ENCODE measurements around the gene GALNS.
"Not testable (repeated sequence)": the region's sequence is repeated elsewhere in the genome, so short reads cannot be mapped to it uniquely, and the experiment has no call there.

Gene GALNS

DNA sequence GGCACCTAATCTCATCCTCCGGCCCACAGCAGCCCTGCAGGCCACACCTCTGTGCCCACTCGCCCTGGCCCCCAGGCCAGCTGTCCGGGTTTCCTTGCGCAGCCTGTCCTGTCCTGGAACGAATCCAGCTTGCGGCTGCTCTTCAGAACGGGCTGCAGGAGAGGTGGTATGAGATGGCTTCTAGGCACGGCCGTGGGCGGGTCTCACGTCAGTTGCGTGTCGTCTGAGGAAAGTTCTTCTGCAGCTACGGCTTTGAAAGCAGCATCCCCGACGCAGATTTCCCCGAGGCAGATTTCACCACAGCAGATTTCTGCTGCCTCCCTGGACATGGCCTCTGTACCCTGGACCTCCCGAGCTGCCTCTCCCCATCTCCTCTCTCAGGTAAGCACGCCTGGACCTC, 18.2 kb downstream of the GALNS start:
- no peak for DNase-seq (ENCODE audit: low read depth in 3 of 3)

- DNase-seq (ENCODE audit: low read depth in 3 of 3), result no peak
Observed at GRCh38 chr16:88837806-88838205, 18.9 kb downstream of the GALNS start.

DNA sequence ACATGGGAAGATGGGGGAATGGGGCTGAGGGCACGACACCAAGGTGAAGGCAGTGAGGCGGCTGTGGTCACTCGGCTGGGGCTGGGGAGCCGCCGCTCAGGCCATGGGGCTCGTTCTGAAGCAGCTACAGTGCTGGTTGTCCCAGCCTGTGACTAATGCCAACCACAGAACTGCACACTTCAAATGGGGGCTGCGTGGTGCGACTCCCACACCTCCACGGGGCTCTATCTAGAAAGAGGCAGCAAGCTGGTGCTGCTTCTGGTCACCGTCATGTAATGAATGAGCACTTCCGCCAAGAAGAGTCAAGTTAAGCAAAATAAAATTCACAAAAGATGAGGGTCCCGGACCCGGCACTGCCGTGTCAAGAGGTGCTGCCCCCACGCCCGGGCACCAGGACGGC, 20.0 kb downstream of the GALNS start:
- no peak for DNase-seq (ENCODE audit: low read depth in 3 of 3)

DNA sequence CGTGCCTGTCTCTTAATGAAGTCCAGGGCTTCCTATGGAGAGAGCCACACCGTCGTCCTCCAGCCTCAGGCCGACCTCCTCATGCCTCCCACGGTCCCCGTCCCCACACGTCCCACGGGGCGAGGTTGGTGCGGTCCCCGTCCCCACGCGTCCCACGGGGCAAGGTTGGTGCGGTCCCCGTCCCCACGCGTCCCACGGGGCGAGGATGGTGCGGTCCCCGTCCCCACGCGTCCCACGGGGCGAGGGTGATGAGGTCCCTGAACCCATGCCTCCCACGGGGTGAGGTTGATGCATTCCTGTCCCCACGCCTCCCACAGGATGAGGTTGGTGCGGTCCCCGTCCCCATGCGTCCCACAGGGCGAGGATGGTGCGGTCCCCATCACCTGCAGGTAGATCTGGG, 20.9 kb downstream of the GALNS start:
- no peak for DNase-seq (ENCODE audit: low read depth in 3 of 3)

- DNase-seq (ENCODE audit: low read depth in 3 of 3), result no peak
Observed at GRCh38 chr16:88835383-88835782, 21.4 kb downstream of the GALNS start.

- no peak for DNase-seq (ENCODE audit: low read depth in 3 of 3)
Observed at GRCh38 chr16:88834670-88835069, 22.1 kb downstream of the GALNS start.

DNA sequence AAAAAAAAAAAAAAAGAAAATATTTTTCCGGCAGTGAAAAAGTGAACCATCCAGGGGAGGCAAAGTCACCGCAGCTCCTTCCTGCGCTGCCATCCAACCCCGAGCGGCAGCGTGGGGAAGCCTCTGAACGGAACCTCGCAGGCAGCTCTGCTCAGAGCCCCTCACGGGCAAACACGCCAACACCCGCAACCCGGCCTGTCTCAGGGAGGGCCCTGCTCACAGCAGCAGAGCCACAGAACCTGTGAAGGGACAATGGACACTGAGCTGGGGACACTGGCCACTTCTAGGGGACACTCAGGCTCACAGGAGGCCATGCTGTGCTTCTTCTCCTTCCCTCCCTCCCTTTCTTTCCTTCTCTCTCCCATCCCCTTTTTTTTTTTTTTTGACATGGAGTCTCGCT, 23.7 kb downstream of the GALNS start:
- DNase-seq (ENCODE audit: low read depth in 3 of 3), result no peak

DNA sequence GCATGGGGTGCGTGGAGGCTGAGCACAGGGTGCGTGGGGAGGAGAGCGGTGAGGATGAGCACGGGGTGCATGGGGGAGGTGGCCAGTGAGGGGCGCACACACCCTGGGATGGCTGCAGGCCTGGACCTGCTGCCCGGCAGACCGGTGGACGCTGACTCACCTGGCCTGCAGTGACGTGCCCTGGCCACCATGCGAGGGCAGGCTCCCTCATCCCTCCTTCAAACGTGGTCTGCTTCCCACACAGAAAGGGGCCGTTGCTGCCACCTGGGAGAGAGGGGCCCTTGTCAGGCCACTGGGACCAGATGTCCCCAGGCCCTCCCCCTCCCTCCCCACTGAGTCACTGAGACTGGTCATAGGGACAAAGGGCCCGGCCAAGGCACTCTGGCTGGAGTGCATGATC, 24.9 kb downstream of the GALNS start:
- DNase-seq (ENCODE audit: low read depth in 3 of 3), result no peak

- DNase-seq (ENCODE audit: low read depth in 3 of 3), result no peak
Observed at GRCh38 chr16:88830783-88831182, 26.0 kb downstream of the GALNS start.

- DNase-seq (ENCODE audit: low read depth in 3 of 3), result no peak
Observed at GRCh38 chr16:88830258-88830657, 26.5 kb downstream of the GALNS start.

DNA sequence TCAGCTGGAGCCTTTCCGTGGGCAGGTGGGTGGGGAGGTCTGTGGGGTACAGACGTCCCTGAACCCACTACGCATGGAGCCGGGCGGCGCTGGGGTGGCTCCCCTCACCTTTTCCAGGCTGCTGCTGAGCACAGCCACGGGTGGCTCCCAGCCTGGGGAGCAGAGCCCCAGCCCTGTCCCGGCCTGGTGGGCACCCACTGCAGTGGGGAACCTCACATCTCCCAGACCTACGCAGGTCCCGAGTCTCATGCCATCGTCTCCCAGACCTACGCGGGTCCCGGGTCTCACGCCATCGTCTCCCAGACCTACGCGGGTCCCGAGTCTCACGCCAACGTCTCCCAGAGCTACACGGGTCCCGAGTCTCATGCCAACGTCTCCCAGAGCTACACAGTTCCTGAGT, 28.0 kb downstream of the GALNS start:
- no peak for DNase-seq (ENCODE audit: low read depth in 3 of 3)

- no peak for DNase-seq (ENCODE audit: low read depth in 3 of 3)
Observed at GRCh38 chr16:88827727-88828126, 29.0 kb downstream of the GALNS start.

DNA sequence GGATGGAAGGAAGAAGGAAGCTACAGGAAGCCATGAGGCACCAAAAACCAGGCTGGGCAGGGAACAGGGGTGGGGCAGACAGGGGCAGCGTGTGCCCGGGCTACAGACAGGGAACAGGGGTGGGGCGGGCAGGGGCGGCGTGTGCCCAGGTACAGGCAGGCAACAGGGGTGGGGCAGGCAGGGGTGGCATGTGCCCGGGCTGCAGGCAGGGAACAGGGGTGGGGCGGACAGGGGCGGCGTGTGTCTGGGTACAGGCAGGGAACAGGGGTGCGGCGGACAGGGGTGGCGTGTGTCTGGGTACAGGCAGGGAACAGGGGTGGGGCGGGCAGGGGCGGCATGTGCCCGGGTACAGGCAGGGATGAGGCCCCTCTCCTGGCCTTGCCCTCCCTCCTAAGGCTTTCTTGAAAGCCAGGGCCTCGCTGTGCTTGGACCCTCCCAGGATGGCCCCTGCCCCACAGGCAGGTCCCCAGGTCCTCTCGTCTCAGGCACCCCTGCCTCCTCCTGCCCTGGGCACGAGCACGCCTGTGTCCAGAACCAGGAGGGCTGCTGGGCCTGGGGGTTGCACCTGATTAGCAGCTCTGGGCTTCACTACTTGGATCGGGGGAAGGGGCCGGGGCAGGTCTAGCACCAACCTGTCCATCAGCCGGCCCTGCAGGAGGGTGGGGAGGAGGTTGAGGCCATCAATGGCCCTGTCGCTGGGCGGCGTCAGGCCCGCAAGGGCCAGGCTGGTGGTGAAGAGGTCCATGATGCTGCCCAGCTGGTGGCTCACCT, 30.5 kb downstream of the GALNS start:
- DNase-seq (ENCODE audit: low read depth in 3 of 3), result no peak

DNA sequence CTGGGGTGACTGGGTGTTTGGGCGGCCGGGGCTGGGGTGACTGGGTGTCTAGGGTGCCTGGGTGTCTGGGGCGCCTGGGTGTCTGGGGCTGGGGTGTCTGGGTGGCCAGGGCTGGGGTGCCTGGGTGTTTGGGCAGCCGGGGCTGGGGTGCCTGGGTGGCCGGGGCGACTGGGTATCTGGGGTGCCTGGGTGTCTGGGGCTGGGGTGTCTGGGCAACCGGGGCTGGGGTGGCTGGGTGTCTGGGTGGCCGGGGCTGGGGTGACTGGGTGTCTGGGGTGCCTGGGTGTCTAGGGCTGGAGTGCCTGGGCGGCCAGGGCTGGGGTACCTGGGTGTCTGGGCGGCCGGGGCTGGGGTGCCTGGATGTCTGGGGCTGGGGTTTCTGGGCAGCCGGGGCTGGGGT, 31.6 kb downstream of the GALNS start:
- DNase-seq (ENCODE audit: low read depth in 3 of 3), result no peak

GRCh38 chr16:88824256-88825077, 32.3 kb downstream of the GALNS start:
- DNase-seq (ENCODE audit: low read depth in 3 of 3), result no peak

DNA sequence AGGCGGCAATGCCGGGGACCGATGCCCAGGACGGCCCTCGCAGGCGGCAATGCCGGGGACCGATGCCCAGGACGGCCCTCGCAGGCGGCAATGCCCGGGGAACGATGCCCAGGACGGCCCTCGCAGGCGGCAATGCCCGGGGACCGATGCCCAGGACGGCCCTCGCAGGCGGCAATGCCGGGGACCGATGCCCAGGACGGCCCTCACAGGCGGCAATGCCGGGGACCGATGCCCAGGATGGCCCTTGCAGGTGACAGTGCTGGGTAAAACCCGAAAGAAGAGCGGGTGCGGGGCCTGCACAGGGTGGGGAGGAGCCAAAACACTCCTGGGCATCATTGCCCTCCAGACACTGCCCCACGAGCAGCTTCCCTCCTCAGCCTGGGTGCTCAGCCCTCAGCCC, 33.1 kb downstream of the GALNS start:
- DNase-seq (ENCODE audit: low read depth in 3 of 3), result not testable (repeated sequence)

GRCh38 chr16:88822281-88823040, 34.3 kb downstream of the GALNS start:
- no peak for DNase-seq (ENCODE audit: low read depth in 3 of 3)

GRCh38 chr16:88821168-88821850, 35.4 kb downstream of the GALNS start:
- DNase-seq (ENCODE audit: low read depth in 3 of 3), result no peak

DNA sequence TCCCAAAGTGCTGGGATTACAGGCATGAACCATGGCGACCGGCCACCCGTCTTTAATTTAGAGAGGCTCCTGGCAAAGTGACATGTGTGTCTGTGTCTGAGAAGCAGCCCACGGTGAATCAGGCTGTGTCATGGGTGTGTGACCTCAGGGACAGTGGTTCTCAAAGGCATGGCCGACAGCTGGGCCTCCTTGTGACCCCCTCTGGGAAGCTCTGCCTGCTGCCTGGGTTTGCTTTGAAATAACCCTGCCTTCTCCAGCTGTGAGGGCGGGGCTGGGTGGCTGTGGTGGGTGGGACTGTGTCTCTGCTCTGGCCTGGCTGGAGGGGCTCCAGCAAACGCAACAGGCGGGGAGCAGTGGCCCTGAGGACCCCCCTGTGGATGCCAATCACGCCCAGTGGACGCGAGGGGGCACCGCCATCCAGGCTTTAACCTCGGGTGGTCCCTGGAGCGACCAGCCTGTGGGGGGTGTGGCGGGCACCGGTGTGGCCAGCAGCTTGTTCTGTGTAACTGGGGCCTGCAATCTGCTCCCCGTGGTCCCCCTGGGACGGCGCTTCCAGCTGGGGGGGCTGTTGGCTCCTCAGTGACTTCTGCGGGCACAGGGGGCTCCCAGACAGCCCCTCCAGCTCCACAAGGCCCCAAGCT, 36.2 kb downstream of the GALNS start:
- no peak for DNase-seq (ENCODE audit: low read depth in 3 of 3)

DNA sequence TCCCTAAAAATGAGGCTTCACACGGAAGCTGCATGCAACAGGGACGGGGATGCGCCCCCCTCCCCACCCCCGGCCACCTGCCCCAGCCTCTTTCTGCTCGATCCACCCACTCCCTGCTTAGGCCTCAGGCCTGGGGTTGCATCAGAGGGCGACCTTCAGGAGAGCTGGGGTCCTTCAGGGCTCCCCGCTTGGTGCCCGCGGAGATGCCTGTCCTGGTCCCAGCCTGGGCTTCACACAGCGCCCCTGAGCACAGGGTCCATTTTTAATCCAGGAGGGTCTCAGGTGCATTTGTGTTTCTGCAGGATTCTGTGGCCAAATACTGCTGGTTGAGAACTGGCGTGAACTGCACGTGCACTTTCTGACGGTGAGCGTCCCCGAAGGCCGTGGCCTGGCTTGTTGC, 37.6 kb downstream of the GALNS start:
- no peak for DNase-seq (ENCODE audit: low read depth in 3 of 3)

- no peak for DNase-seq (ENCODE audit: low read depth in 3 of 3)
Observed at GRCh38 chr16:88818575-88818874, 38.2 kb downstream of the GALNS start.

Data from stimulated activated CD4-positive, alpha-beta T cell treated with anti-CD3 and anti-CD28 coated beads, TNF-alpha, amount 100 ng/mL, for 48 hours (primary cell).